SK-N-SH treated with all-trans-retinoic acid at 6 μM for 48 hours (cell line): ENCODE measurements around the gene ERAL1.

Experiments used
- ATAC-seq: fragments of 200-7000 bp; cut with Tn5 transposase; 3 replicates; pipeline ENCODE4 v1.9.1; 2020; ENCODE audit warnings: mild to moderate bottlenecking, moderate library complexity
- ARNTL ChIP-seq: fragments of 450-650 bp; formaldehyde crosslinking; IDR thresholded peaks from 2 replicates; pipeline ENCODE4 v1.5.0; 2020; ENCODE audit warnings: low read depth, mild to moderate bottlenecking, moderate library complexity, borderline replicate concordance
- BACH2 ChIP-seq: fragments of 250-450 bp; sonication (Bioruptor Pico); IDR thresholded peaks from 2 replicates; pipeline ENCODE4 v1.9.0; 2021; ENCODE audit warnings: mild to moderate bottlenecking, borderline replicate concordance
- CREB5 ChIP-seq: fragments of 250-450 bp; sonication (Bioruptor Pico); IDR thresholded peaks from 2 replicates; pipeline ENCODE4 v1.5.1; 2020; ENCODE audit warnings: low read depth, mild to moderate bottlenecking, moderate library complexity
- CSDC2 ChIP-seq: fragments of 250-450 bp; sonication (Bioruptor Pico); IDR thresholded peaks from 2 replicates; pipeline ENCODE4 v1.5.0; 2020; ENCODE audit warnings: mild to moderate bottlenecking, moderate library complexity
- ESRRG ChIP-seq: fragments of 250-450 bp; sonication (Bioruptor Pico); IDR thresholded peaks from 2 replicates; pipeline ENCODE4 v1.6.1; 2021; ENCODE audit warnings: mild to moderate bottlenecking
- GLIS3 ChIP-seq: fragments of 250-450 bp; sonication (Bioruptor Pico); IDR thresholded peaks from 2 replicates; pipeline ENCODE4 v1.5.0; 2020; ENCODE audit warnings: mild to moderate bottlenecking, moderate library complexity
- ISL1 ChIP-seq: fragments of 250-450 bp; sonication (Bioruptor Pico); IDR thresholded peaks from 2 replicates; pipeline ENCODE4 v2.1.2; 2022; ENCODE audit warnings: mild to moderate bottlenecking, moderate library complexity
- OSR1 ChIP-seq: fragments of 250-450 bp; sonication (Bioruptor Pico); IDR thresholded peaks from 2 replicates; pipeline ENCODE4 v1.8.0; 2022; ENCODE audit warnings: moderate library complexity, mild to moderate bottlenecking, inconsistent platforms
- PATZ1 ChIP-seq: fragments of 250-450 bp; sonication (Bioruptor Pico); IDR thresholded peaks from 2 replicates; pipeline ENCODE4 v1.8.0; 2020; ENCODE audit warnings: mild to moderate bottlenecking, moderate library complexity, borderline replicate concordance
- POU6F1 ChIP-seq: fragments of 250-450 bp; sonication (Bioruptor Pico); IDR thresholded peaks from 2 replicates; pipeline ENCODE4 v1.8.0; 2021; ENCODE audit warnings: low read depth, mild to moderate bottlenecking, moderate library complexity, borderline replicate concordance
- PPARA ChIP-seq: fragments of 250-450 bp; sonication (Bioruptor Pico); IDR thresholded peaks from 2 replicates; pipeline ENCODE4 v1.5.0; 2020; ENCODE audit warnings: mild to moderate bottlenecking, borderline replicate concordance
- RARB ChIP-seq: fragments of 250-450 bp; sonication (Bioruptor Pico); IDR thresholded peaks from 2 replicates; pipeline ENCODE4 v1.8.0; 2021; ENCODE audit warnings: mild to moderate bottlenecking, moderate library complexity
- SNAI2 ChIP-seq: fragments of 250-450 bp; sonication (Bioruptor Pico); IDR thresholded peaks from 2 replicates; pipeline ENCODE4 v1.5.0; 2020; ENCODE audit warnings: mild to moderate bottlenecking, moderate library complexity
- TCF4 ChIP-seq: fragments of 250-450 bp; sonication (Bioruptor Pico); IDR thresholded peaks from 2 replicates; pipeline ENCODE4 v1.8.0; 2021; ENCODE audit warnings: mild to moderate bottlenecking, moderate library complexity, borderline replicate concordance
- TOX ChIP-seq: fragments of 250-450 bp; sonication (Bioruptor Pico); IDR thresholded peaks from 2 replicates; pipeline ENCODE4 v1.8.0; 2021; ENCODE audit warnings: mild to moderate bottlenecking, moderate library complexity, borderline replicate concordance
- TSHZ2 ChIP-seq: fragments of 250-450 bp; sonication (Bioruptor Pico); IDR thresholded peaks from 2 replicates; pipeline ENCODE4 v1.5.0; 2020; ENCODE audit warnings: mild to moderate bottlenecking, moderate library complexity
- ZC3H10 ChIP-seq: fragments of 250-450 bp; sonication (Bioruptor Pico); IDR thresholded peaks from 2 replicates; pipeline ENCODE4 v1.5.1; 2021; ENCODE audit warnings: mild to moderate bottlenecking, moderate library complexity
- ZFP3 ChIP-seq: fragments of 250-450 bp; sonication (Bioruptor Pico); IDR thresholded peaks from 2 replicates; pipeline ENCODE4 v1.5.0; 2020; ENCODE audit warnings: mild to moderate bottlenecking, moderate library complexity
- ZNF565 ChIP-seq: fragments of 450-650 bp; formaldehyde crosslinking; conservative IDR thresholded peaks from 2 replicates; pipeline ENCODE4 v1.5.0; 2020; ENCODE audit warnings: low read depth, mild to moderate bottlenecking, moderate library complexity
- ZNF70 ChIP-seq: fragments of 450-650 bp; formaldehyde crosslinking; IDR thresholded peaks from 2 replicates; pipeline ENCODE4 v1.5.0; 2020; ENCODE audit warnings: mild to moderate bottlenecking, moderate library complexity
- ZNF8 ChIP-seq: fragments of 450-650 bp; formaldehyde crosslinking; IDR thresholded peaks from 2 replicates; pipeline ENCODE4 v1.5.0; 2020; ENCODE audit warnings: mild to moderate bottlenecking, moderate library complexity

Gene ERAL1

GRCh38 chr17:28858801-28859355 is 4.1 kb downstream of the ERAL1 start:
- ATAC-seq: no peak
- TF ChIP-seq OSR1 (no peak), ZFP3 (CRISPR knock-in tag) (no peak), ZNF70 (CRISPR knock-in tag) (no peak), GLIS3 (no peak), ARNTL (no peak), ZC3H10 (CRISPR knock-in tag) (no peak), SNAI2 (CRISPR knock-in tag) (no peak)

- ATAC-seq: no peak
- TF ChIP-seq RARB (CRISPR knock-in tag) (no peak), ISL1 (CRISPR knock-in tag) (no peak), ZNF70 (CRISPR knock-in tag) (no peak), ZFP3 (CRISPR knock-in tag) (no peak), TCF4 (CRISPR knock-in tag) (no peak), CREB5 (CRISPR knock-in tag) (no peak), POU6F1 (CRISPR knock-in tag) (no peak), ESRRG (CRISPR knock-in tag) (no peak)
- TF ChIP-seq, all 23 proteins: peak for 0
These were observed 5.6 kb downstream of the ERAL1 start for GRCh38 chr17:28860363-28860808.

GRCh38 chr17:28861393-28862203 is 6.8 kb downstream of the ERAL1 start:
- ATAC-seq: no peak

GRCh38 chr17:28862561-28862960 is 7.7 kb downstream of the ERAL1 start:
- no peak for ATAC-seq
- TF ChIP-seq OSR1: no peak
- no peak for TF ChIP-seq PPARA (CRISPR knock-in tag)
- TF ChIP-seq BACH2 (CRISPR knock-in tag): no peak
- TF ChIP-seq SNAI2 (CRISPR knock-in tag): no peak
- TF ChIP-seq CREB5 (CRISPR knock-in tag): no peak
- TF ChIP-seq, all 23 proteins: peak for 0

More at GRCh38 chr17:28861393-28862203, 6.8 kb downstream of the ERAL1 start:
- TF ChIP-seq CREB5 (CRISPR knock-in tag): no peak
- TF ChIP-seq GLIS3: no peak
- TF ChIP-seq BACH2 (CRISPR knock-in tag): no peak

- no peak for ATAC-seq
- TF ChIP-seq ZNF70 (CRISPR knock-in tag) (no peak), ZFP3 (CRISPR knock-in tag) (no peak), ARNTL (no peak), ZNF565 (no peak), TSHZ2 (CRISPR knock-in tag) (no peak), TCF4 (CRISPR knock-in tag) (no peak), ZNF8 (CRISPR knock-in tag) (no peak), CSDC2 (CRISPR knock-in tag) (no peak), TOX (CRISPR knock-in tag) (no peak), PATZ1 (CRISPR knock-in tag) (no peak), ISL1 (CRISPR knock-in tag) (no peak), SNAI2 (CRISPR knock-in tag) (no peak), RARB (CRISPR knock-in tag) (no peak)
These were observed 9.1 kb downstream of the ERAL1 start for GRCh38 chr17:28863953-28864352.
